HEK293T (cell line): ENCODE data around the gene CD151.

ENCODE experiments used
- CTCF ChIA-PET: fragments of 350-600 bp; formaldehyde crosslinking; extraction: SDS; loops from one replicate; lab custom pipeline; 2021; ENCODE audit warnings: antibody characterized with exemption, inconsistent platforms; lab: Yijun Ruan, JAX
- POLR2A ChIA-PET: fragments of 350-600 bp; formaldehyde crosslinking; extraction: SDS; loops from one replicate; lab custom pipeline; 2020; ENCODE audit warnings: antibody characterized with exemption, inconsistent platforms; lab: Yijun Ruan, JAX
- DNase-seq: peaks from one replicate; pipeline ENCODE4 v3.0.0; 2012; ENCODE audit warnings: mixed read lengths; ENCODE audit errors: extremely low spot score
- ARNT ChIP-seq: fragments of 450-650 bp; IDR thresholded peaks from 2 replicates; pipeline ENCODE4 v1.6.1; 2017; ENCODE audit warnings: mild to moderate bottlenecking
- BHLHE40 ChIP-seq: fragments of 450-650 bp; IDR thresholded peaks from 2 replicates; pipeline ENCODE4 v1.6.1; 2016; ENCODE audit warnings: mild to moderate bottlenecking, moderate library complexity, borderline replicate concordance
- CTBP1 ChIP-seq: fragments of 450-650 bp; IDR thresholded peaks from 2 replicates; pipeline ENCODE4 v1.6.1; 2016; ENCODE audit warnings: borderline replicate concordance
- ELF4 ChIP-seq: fragments of 450-650 bp; IDR thresholded peaks from 2 replicates; pipeline ENCODE4 v1.6.1; 2017; ENCODE audit warnings: antibody characterized with exemption
- FOXA1 ChIP-seq: fragments of 450-650 bp; IDR thresholded peaks from 2 replicates; pipeline ENCODE4 v1.6.1; 2016; ENCODE audit warnings: mild to moderate bottlenecking
- FOXK2 ChIP-seq: fragments of 450-650 bp; IDR thresholded peaks from 2 replicates; pipeline ENCODE4 v1.6.1; 2016; ENCODE audit warnings: mild to moderate bottlenecking
- FOXM1 ChIP-seq: fragments of 450-650 bp; IDR thresholded peaks from 2 replicates; pipeline ENCODE4 v1.6.1; 2017; ENCODE audit warnings: mild to moderate bottlenecking, borderline replicate concordance
- HDGF ChIP-seq: fragments of 450-650 bp; IDR thresholded peaks from 2 replicates; pipeline ENCODE4 v1.6.1; 2017; ENCODE audit warnings: antibody characterized with exemption, borderline replicate concordance
- L3MBTL2 ChIP-seq: fragments of 450-650 bp; conservative IDR thresholded peaks from 2 replicates; pipeline ENCODE4 v1.6.1; 2016; ENCODE audit warnings: mild to moderate bottlenecking
- LEF1 ChIP-seq: fragments of 450-650 bp; IDR thresholded peaks from 2 replicates; pipeline ENCODE4 v1.6.1; 2017; ENCODE audit warnings: mild to moderate bottlenecking, borderline replicate concordance
- NFRKB ChIP-seq: fragments of 450-650 bp; IDR thresholded peaks from 2 replicates; pipeline ENCODE4 v1.6.1; 2016; ENCODE audit warnings: mild to moderate bottlenecking, moderate library complexity
- SP1 ChIP-seq: fragments of 450-650 bp; IDR thresholded peaks from 2 replicates; pipeline ENCODE4 v1.6.1; 2017
- SUZ12 ChIP-seq: fragments of 450-650 bp; IDR thresholded peaks from 2 replicates; pipeline ENCODE4 v1.6.1; 2016; ENCODE audit warnings: mild to moderate bottlenecking
- TARDBP ChIP-seq: fragments of 450-650 bp; IDR thresholded peaks from 2 replicates; pipeline ENCODE4 v1.6.1; 2016
- ZNF384 ChIP-seq: fragments of 450-650 bp; IDR thresholded peaks from 2 replicates; pipeline ENCODE4 v1.6.1; 2016
- TF ChIP-seq, protein P1 (sequence below): fragments of 450-650 bp; IDR thresholded peaks from 2 replicates; pipeline ENCODE4 v1.6.1; 2016

The CD151 gene

DNA sequence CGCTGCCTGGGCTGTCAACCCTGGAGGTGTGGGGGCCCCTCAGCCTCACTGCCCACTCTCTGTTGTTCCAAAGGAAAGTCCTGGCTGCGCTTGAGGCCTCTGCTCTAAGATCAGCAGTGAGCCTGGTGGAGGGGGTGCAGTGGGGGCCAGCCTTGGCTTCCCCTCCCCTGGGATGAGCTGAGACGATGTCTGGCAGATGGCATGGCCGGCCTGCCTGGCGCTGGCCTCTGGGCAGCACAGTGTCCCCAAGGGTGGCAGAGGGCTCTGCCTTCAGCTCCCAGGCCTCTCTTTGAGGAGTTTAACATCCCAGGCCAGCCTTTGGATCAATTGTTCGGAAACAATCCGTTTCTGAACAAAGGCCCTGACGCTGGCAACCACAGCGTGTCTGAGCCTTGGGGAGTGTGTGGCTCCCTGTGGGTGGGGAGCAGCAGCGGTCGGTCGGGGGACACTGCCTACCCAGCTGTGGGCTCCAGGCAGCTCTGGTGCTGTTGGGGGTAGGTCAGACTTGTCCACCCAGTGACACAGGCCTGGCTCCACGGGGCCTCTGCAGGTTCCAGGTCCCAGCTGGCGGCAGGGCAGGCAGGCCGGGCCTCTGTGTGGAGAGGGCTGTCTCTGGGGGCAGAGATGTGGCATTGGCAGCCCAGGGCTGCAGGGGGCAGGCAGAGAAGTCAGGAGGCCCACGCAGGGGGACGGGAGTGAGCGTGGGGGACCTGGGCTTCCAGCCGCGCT lies 22.0 kb downstream of the CD151 start:
- POLR2A ChIA-PET, result no interaction called here
- no peak for DNase-seq
- CTCF ChIA-PET, result no interaction called here
- TF ChIP-seq ZNF384 (no peak), BHLHE40 (no peak), NFRKB (no peak), FOXM1 (no peak), HDGF (no peak), FOXK2 (no peak), ARNT (no peak), SP1 (no peak), CTBP1 (no peak), TARDBP (no peak), FOXA1 (no peak)
- TF ChIP-seq, protein P1, sequence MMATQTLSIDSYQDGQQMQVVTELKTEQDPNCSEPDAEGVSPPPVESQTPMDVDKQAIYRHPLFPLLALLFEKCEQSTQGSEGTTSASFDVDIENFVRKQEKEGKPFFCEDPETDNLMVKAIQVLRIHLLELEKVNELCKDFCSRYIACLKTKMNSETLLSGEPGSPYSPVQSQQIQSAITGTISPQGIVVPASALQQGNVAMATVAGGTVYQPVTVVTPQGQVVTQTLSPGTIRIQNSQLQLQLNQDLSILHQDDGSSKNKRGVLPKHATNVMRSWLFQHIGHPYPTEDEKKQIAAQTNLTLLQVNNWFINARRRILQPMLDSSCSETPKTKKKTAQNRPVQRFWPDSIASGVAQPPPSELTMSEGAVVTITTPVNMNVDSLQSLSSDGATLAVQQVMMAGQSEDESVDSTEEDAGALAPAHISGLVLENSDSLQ, result no peak

GRCh38 chr11:855330-855674 lies 22.6 kb downstream of the CD151 start:
- ChIA-PET CTCF (no interaction called here), POLR2A (no interaction called here)
- no peak for TF ChIP-seq L3MBTL2
- TF ChIP-seq BHLHE40, result no peak
- TF ChIP-seq SP1, result no peak
- no peak for TF ChIP-seq ZNF384
- TF ChIP-seq FOXK2, result no peak
- no peak for TF ChIP-seq ARNT
- no peak for TF ChIP-seq FOXA1
- no peak for TF ChIP-seq CTBP1
- DNase-seq, result no peak

DNA sequence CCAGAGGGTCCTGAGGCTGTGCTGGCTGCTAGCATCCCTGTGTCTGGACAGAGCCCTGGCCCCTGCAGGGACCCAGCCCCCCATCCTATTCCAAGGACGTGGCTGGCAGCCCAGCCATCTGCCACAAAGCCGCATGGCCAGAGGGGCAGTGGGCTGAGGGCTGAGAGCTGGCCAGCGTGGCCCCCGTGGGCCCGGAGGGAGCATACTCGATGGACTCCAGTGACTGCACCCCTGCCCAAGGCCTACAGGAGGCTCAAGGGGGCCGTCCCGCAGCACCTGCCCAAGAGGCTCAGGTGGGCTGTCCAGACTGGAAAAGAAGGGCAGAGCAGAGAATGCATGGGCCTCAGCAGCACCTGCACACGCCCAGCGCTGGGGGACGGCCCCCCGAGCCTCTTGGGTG lies 23.0 kb downstream of the CD151 start:
- POLR2A ChIA-PET, result interaction anchor here (1.2 kb wide), 1 partner anchor 12 kb away, joined by 5 read pairs; the partner anchor contains the start of gene TSPAN4
- no peak for DNase-seq
- TF ChIP-seq ARNT (no peak), BHLHE40 (no peak), HDGF (no peak), FOXK2 (no peak), ELF4 (no peak), CTBP1 (no peak), SUZ12 (no peak)
- CTCF ChIA-PET, result no interaction called here

GRCh38 chr11:856397-856796 lies 23.6 kb downstream of the CD151 start:
- ChIA-PET CTCF (no interaction called here), POLR2A (interaction anchor here (1.2 kb wide), 1 partner anchor 13 kb away, joined by 5 read pairs; the partner anchor contains the start of gene TSPAN4)
- TF ChIP-seq ARNT, result no peak
- TF ChIP-seq LEF1, result no peak
- no peak for TF ChIP-seq L3MBTL2
- TF ChIP-seq TARDBP, result no peak
- no peak for TF ChIP-seq SUZ12
- TF ChIP-seq ZNF384, result no peak
- no peak for TF ChIP-seq FOXM1
- TF ChIP-seq CTBP1, result no peak
- TF ChIP-seq FOXK2, result no peak
- DNase-seq, result no peak

DNA sequence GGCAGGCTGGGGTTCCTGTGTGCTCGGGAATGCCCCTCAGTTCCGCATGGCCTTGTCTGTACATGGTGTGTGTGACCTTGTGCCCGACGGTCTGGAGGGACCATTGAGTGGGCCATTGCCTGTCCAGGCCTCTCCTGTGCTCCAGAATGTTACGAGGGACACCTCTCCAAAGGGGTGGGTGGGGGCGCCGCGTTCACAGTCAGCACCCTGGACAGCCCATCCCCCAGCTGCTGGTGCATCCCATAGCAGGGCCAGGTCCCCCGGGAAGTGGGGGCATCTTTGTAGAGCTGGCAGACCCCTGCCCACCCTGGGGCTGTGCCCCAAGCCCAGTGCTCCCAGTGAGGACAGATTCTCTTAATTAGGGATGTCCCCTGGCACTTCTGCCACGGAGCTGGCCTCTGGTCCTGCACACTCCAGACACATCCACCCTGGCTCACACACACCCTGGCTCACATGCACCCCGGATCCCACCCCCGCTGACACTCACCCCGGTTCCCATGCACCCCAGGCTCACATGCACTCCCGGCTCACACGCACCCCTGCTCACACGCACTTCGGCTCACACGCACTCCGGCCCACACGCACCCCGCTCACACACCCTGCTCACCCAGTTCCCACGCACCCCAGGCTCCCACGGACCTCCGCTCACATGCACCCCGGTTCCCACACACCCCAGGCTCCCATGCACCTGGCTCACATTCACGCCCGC lies 25.5 kb downstream of the CD151 start:
- TF ChIP-seq TARDBP (peak; percentile 55; the same call in 1 of the 2 replicates), ARNT (no peak), ELF4 (no peak)
- ChIA-PET POLR2A (no interaction called here), CTCF (interaction anchor here (1.7 kb wide), 1 partner anchor 10 kb away, joined by 4 read pairs; no protein-coding TSS in a partner anchor)
- DNase-seq, result no peak

GRCh38 chr11:858762-859339 lies 26.1 kb downstream of the CD151 start:
- ChIA-PET POLR2A (no interaction called here), CTCF (no interaction called here)
- TF ChIP-seq FOXK2, result no peak
- TF ChIP-seq HDGF, result no peak
- no peak for TF ChIP-seq BHLHE40
- no peak; the same call in 1 of the 2 replicates for TF ChIP-seq TARDBP
- TF ChIP-seq CTBP1, result no peak
- TF ChIP-seq FOXA1, result no peak
- no peak for TF ChIP-seq ZNF384
- no peak for TF ChIP-seq LEF1
- TF ChIP-seq, protein P1, result no peak
- no peak for TF ChIP-seq L3MBTL2
- TF ChIP-seq NFRKB, result no peak
- DNase-seq, result no peak

DNA sequence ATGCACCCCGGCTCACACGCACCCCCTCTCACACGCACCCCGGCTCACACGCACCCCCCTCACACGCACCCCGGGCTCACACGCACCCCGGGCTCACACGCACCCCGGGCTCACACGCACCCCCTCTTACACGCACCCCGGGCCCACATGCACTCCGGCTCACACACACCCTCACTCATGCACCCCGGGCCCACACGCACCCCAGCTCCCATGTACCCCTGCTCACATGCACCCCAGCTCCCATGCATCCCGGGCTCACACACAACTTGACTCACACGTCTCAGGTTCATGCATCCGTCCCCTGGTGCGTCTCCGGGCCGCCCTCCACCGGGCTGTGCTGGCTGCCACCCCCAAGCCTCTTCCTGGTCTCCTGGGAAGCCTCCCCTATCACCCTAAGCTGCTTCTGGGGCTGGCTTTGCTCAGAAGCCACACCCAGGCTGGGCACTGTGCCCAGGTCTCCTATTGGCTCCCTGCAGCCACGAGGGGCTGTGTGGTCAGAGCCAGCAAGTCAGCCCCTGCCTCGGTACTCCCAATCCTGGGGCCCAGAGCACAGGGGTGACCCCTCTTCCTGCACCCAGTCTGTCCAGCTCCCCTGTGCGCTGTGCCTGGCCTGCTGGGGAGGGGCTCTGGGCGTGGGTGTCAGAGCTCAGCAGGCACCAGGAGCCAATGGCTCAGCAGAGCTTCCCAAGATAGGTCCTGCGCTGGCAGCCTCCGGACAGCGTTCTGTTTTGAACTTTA lies 26.8 kb downstream of the CD151 start:
- no peak for DNase-seq
- POLR2A ChIA-PET, result no interaction called here
- CTCF ChIA-PET, result no interaction called here
- TF ChIP-seq FOXA1 (no peak), NFRKB (no peak), FOXM1 (no peak)
- TF ChIP-seq, protein P1, result no peak
